GM04504 (cell line): Measurements from ENCODE around the gene TSC22D1.
"Not testable (repeated sequence)": the region's sequence is repeated elsewhere in the genome, so short reads cannot be mapped to it uniquely, and the experiment has no call there.

Source experiments
- DNase-seq: peaks from one replicate; pipeline ENCODE4 v3.0.0-alpha.2; 2012; ENCODE audit warnings: low read depth

TSC22D1 gene

DNA sequence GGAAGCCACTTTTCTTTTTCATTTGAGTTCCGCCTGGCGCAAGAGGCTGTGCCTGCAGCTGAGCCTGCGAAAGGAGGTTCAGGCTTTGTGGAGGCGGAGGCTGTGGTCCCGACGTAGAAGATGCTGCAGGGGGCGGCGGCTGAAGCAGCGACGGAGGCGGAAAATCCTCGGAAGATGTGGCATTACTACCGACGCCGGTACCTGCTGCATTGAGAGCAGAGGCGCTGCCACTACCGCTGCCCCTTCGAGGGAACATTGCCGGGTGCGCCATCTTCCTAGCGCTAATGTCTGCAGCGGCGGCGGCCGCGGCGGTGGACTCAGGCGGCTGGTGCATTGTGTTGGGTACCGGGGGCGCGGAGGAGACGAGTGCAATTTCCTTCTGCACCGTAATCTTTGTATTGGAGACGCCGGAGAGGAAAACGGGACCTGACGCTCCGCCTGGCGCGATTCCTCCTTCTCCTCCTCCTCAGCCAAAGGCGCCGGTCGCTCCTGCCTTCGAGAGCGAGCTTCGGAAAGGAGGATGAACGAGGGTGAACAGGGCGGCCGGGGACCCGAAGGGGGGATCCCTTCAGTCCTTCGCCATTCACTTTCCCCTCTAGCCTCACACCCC, at the start of gene TSC22D1:
Gene TSC22D1, minus strand, starts transcription at position 590 of the 610 bp plus-strand sequence. Its CDS starts 256 bp downstream, at position 334.
- peak; percentile 18 for DNase-seq

DNA sequence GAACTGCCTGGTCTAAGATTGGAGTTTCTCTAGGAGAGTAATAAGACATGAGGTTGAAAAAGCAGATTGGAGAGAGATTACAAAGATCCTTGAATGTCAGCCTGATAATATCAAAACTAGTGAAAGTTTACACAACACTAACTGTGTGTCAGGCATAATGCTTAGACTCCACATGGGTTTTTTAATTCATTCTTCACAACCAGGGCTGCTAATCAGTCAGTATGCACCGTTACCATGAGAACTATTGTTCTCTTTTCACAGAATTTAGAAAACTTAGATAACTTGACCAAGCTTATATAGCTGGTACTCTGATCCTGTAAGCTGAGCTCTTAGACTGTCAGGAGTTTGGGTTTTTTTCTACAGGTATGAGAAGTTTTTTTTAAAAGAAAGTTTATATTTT, 46.6 kb upstream of the TSC22D1 start:
- DNase-seq: no peak

DNA sequence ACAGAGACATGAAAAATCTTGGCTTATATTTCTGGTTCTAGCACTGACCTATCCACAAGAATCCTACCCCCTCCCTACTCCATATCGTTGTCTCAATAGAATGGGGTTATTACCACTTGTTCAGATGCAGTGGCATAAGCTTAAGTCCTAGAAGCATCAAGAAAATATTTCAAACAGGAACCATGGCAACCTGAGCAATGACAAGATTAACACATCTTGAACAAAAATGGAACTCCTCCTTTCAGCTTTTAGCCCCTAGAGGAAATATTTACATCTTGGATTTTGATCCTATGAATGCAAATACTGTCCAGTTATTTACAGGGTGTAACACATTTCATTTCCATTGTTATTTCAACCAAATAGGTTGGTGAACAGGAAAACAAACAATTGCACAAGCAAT, 46.1 kb upstream of the TSC22D1 start:
- DNase-seq: no peak

DNA sequence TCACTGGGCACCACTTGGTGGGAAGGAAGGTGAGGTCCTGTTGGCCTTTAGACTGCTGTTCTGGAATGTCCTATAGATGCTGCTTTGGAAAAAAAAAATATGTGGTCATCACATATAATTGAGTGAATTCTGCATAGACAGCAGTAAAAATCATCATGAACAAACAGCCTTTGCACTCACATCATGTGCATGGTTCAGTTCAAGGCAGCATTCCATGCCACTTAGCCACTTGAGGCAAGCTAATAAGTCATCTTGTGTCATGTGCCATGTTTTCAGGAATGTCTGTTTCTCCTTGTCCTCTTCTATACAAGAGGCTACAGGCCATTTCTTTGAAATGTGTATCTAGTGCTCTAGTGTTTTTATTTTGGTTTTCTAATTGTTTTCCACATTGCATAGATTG, 43.9 kb upstream of the TSC22D1 start:
- peak; percentile 10 for DNase-seq

DNA sequence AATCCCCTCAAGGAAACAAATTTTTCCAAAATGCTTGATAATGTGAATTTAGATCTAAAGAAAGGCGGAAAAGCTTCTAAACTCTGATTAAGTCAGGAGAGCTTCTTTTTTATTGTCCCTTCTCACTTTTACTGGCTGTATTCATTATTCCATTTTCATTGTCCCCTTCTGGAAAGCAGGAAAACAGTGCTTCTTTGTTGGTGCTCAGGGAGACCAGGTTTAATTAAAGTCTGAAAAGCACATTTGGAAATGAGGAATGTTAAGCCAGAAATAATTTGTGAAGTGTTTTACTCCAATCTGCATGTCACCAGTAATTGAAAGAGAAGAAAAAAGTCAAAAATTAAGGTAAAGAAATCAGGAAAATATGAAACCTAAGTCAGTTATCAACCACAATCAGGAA, 43.5 kb upstream of the TSC22D1 start:
- no peak for DNase-seq

DNA sequence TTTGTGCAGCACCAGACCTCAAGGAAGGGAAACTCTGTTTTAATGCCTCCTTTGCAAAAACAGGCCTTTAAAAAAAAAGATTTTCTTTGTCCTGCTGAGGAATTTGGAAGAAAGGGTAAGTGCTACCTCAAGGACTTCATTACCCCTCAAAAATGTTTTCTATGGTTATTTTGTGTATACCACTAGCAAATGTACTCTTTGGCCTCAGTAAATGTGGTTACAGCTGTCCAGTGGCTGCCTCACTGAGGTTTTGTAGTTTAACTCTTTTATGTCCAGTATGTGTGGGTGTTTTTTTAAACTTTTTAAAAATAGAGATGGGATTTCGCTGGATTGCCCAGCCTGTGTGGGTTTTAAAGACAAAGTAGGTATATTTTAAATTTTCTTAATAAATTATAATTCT, 42.2 kb upstream of the TSC22D1 start:
- no peak for DNase-seq

DNA sequence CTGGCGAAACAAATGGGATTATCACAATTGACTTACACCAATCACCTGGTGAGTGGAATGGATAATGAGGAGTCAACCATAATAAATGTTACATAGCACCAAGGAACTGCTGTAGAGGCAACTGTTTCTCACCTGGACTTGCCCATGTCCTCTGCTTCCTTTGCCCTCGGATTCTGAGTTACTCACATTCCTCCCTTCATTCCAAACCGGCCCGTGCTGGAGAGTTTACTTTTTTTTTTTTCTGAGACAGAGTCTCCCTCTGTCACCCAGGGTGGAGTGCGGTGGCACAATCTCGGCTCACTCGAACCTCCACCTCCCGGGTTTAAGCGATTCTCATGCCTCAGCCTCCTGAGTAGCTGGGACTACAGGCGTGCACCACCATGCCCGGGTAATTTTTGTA, 41.5 kb upstream of the TSC22D1 start:
- DNase-seq: no peak

DNA sequence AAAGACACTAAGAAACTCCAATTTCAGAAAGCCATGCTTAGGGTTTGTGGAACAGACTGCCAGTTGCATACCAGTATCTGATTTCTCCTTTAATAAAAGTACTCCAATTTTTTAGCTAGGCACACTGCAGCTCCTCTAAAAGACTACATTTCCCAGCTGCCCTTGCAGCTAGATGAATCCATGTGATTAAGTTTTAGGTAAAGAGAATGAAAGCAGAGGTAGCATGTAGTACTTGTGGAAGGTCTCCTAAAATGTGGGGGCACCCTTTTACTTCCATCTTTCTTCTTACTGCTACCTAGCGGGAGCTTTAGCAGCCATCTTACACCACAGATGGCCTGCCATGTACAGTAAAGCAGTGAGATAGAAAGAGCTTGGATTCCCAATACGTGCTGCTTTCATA, 33.0 kb upstream of the TSC22D1 start:
- DNase-seq: no peak

DNA sequence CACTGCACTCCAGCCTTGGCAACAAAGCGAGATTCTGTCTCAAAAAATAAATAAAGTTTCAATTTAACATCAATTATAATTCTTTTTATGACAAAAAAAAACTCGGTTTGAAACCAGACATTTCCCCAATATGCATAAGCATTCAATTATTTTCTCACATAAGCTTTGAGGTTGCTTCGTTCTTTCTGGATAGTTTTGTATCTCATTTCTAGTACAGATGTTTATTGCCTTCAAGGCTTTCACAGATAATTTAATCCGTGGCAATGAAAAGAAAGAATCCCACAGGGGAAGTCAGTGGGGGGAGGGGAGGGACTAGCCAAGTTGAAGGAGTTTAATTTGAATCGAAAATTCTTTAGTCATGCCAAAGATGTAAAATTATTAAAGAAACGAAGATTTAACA, 29.6 kb upstream of the TSC22D1 start:
- no peak for DNase-seq

DNA sequence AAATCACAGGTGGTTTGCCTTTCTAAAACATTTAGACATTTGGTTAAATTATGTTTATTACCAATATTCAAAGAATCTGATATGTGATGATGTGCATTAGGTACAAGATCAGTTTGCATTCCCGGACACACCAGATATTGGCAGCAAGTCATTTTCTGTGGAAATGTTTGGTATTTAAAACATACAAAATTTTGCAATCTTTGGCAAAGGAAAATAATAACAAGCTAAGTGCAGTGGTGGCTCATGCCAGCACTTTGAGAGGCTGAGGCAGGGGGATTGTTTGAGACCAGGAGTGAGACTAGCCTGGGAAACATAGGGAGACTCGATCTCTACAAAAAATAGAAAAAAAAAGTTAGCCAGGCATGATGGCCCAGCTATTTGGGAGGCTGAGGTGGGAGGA, 29.1 kb upstream of the TSC22D1 start:
- peak; percentile 24 for DNase-seq

DNA sequence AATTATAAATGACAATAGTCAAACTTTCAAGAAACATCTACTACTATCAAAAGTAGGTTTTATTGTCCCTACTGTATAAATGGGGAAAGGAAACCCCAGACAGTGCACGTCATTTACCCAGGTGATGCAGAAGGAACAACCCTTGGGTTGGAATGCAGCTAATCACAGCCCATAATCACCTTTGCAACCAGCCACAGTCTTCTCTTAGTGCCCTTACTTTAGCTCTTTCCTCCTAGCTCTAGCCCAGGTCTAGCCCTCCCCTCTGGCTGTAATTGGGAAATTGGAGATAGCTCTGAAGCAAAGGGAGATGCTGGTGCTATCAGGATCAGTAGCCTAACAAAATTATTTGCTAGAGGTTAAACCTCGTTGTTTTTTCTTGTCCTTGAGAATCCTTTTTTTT, 25.5 kb upstream of the TSC22D1 start:
- DNase-seq: no peak

DNA sequence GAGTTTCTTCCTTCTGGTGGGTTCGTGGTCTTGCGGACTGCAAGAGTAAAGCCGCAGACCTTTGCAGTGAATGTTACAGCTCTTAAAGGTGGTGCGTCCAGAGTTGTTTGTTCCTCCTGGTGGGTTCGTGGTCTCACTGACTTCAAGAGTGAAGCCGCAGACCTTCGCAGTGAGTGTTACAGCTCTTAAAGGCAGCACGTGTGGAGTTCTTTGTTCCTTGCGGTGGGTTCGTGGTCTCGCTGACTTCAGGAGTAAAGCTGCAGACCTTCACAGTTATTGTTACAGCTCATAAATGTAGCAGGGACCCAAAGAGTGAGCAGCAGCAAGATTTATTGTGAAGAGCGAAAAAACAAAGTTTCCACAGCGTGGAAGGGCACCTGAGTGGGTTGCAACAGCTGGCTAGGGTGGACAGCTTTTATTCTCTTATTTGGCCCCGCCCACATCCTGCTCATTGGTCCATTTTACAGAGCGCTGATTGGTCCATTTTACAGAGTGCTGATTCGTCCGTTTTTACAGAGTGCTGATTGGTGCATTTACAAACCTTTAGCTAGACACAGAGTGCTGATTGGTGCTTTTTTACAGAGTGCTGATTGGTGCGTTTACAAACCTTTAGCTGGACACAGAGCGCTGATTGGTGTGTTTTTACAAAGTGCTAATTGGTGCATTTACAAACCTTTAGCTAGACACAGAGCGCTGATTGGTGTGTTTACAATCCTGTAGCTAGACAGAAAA, 17.9 kb upstream of the TSC22D1 start:
- DNase-seq: not testable (repeated sequence)

DNA sequence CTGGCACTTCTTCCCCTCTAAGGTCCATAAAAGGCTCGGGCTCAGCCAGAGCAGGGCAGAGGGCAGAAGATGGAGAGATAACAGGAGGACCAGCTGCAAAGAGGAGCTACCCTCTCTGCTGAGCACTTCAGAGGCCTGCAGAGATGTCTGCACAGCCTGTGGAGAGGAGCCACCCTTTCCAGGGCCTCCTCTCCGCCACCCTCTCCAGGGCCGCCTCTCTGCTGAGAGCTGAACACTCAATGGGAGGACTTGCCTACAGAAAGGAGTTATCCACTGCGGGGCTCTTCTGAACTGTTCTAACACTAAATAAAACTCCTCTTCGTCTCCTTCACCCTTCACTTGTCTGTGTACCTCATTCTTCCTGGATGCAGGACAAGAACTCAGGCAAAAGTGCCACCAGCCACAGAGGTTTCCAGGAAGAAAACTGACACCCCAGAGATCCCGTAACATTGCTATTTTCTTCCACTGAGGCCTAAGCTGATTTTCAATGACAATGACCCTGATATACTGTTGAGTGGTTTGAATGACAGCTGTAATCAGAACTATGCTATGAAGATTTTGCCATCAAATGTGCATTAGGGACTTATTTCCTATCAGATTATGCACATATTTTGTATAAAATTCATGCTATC, 16.2 kb upstream of the TSC22D1 start:
- no peak for DNase-seq

DNA sequence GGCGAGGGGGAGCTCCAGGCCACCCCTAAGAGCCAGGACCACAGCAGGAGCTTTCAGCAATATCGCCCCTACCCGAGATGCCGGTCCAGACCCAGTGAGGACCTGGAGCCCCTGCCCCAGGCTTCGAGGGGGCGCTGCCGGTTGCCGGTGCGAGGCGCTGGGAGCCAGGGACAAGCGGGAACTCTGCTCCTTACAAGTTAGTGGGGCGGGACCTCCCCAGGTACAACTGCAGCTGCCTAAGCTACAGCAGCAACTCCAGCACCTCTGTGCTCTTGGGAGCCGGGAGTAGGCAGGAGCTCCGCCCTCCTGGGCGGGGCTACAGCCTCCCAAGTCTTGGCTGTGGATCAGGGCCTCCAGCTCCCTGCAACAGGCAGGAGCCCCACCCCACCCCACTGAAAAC, 15.2 kb upstream of the TSC22D1 start:
- DNase-seq: no peak

DNA sequence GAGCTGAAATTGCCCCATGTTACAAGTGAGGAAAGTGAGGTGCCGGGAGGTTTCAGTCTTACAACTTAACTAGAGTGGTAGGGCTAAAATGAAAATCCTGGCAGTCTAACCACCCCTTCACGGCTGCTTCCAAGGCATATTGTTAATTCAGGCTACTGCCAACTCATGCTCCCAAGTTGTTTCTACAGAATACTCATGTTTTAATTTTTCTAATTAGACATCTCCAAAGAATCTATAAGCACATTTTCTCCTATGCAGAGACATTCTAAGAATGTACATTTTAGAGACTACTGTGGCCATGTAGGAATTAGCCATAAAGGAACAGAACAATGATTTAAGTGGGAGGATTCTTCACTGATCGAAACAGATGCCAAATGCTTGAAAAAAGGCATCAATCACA, 7.0 kb upstream of the TSC22D1 start:
- no peak for DNase-seq

DNA sequence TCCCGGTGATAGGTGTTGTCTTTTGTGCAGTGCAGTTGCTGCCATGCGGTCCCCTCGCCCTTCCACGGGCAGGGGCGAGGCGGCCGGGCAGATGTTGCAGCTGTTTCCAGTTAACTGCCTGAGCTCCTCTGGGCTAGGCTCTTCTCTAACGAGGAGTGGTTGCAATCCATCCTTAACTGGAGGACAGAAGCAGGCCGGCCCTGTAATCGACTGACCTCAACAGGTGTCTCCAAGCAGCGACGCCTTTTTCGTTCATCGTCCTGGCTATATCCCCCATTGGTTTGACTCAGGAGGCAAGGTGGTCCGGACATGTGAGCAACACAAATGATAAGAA, 1.9 kb upstream of the TSC22D1 start:
- no peak for DNase-seq

DNA sequence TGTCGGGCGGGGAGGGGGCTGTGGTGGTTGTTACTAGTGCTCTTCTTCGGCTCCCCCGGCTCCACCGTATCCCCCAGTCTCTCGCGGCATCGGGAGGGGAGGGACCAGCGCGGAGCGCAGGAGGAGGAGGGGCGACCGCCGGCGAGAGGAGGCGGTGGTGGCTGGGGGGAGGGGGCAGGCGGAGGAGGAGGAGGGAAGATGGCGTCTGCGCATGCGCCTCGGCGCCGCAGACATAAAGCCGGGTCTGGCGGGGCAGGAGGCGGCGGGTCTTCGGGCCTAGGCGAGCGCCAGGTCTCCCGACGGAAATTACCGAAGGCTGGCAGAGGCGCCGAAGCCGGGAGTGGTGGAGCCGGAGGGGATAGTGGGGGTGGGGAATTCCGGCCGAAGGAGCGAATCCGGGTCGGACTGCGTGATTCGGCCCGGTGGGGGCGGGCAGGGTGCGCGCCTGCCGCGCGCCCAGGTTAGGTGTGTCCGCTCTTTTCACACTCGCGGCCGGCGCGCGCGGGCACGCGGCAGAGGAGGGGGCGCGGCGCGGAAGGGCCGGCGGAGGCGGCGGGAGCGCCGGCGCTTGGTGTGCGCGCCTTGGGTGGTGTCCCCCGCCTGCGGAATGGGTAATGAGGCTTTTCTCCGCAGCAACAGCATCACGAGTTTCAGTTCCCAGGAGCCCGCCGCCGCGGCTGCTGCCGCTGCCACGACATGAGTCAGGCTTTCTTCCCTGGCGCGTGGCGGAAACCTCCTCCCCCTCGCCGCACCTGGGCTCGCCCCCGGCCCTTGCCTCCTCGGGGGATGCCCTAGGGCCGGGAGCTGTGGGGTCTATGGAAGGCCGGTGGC, 1.3 kb upstream of the TSC22D1 start:
- peak; percentile 85 for DNase-seq

DNA sequence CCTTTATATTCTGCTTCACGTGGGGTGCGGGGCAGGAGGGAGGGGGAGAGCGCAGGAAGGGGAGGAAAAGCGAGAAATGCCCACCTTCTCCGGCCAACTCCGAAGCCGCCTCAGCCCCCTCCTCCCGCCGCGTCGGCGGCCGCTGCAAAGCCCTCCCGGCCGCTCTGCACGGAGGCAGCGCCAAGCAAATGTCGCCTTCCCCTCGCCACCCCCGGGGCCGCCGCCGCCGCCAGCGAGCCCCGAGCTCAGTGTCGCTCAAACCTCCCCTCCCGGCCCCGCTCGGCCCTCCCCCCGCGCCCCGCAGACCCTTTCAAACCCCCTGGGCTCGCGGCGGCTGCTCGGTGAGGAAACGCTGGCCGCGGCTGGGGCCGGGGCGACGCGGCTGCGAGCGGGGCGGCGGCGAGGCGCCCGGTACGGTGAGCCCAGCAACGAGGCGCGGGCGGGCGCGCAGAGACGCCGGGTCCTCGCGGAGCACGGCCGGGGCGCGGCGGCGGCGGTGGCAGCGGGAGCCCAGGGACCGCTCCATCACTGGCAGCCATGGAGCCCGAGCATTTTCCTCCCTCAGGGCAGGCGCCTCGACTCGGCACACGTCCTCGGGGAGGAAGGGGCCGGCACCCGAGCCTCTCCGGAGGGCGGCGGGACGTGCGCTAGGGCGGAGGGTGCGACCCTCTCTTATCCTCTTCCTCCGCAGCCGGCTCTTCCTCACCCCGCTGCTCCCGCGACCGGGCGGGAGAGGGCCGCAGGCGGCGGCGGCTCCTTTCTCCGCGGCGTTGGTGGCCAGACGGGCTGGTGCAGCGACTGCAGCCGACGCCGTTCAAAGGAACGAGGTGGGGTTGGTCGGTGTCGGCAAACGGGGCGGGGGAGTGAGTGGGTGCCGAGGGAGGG, 463 bp upstream of the TSC22D1 start:
- no peak for DNase-seq

DNA sequence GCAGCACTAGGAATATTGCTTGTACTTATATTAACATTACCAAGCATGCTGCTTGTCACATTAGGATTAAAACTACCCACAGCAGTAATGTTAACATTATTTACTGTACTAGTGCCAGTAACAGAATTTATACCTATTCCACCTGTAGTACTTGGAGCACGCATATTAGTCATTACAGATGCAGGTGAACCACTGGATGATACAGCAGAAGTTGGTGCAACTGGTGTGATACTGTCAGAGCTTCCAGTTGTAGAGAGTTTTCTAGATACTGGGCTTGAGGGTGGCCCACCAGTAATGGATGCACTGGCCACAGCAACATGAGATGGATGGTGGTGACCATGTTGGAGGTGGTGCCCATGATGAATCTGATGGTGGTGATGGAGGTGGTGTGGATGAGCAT, 1.1 kb downstream of the TSC22D1 start:
- DNase-seq: no peak

DNA sequence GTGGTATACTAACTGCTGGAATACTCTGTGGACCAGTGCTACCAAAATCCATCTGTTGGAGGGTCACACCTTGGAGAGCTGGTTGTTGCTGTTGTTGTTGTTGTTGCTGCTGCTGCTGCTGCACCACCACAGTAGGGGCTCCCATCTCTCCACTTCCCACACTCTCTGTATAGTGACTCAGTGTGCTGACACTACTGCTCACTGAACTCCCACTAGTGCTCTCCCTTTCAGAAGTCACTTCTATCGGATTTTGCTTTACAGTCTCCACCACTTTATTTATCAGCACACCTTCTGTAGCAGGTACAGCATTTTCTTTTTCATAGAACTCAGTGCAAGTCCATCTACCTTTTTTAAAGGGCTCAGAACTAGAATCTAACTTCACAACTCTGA, 1.7 kb downstream of the TSC22D1 start:
- no peak for DNase-seq

DNA sequence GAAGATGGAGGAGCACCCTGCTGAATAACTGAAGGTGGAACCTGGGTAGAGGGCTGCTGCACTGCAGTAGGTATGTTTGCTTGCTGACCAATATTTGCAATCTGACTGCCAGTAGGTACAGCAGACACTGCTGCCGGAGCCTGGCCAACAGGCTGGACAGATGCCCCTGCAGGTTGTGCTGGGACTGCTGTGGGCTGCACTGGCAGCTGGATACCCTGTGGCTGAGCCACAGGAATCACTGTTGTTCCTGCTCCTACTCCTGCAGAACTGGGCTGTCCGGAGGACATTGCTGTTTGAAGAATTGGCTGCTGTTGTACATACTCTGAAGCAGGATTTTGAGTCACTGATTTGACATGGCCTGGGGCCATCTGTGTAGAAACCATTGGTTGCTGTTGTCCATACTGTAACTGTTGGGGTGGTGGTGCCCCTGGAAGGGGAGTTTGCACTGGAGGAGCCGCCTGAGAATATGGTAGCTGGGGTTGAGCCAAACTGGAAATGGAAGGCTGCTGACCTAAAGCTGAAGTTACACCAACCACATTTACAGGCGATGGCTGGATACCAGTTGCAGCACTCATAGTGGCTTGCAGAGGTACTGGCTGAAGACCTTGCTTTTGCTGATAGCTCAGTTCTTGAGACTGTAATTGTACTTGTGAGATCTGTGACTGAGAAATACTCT, 2.2 kb downstream of the TSC22D1 start:
- peak; percentile 8 for DNase-seq
